NCI-H128 (cell line): ENCODE results near the gene CEP250.

Experiments
- DNase-seq: peaks from one replicate; lab custom pipeline; 2025; ENCODE audit not compliant: unreplicated experiment; lab: John Stamatoyannopoulos, UW

Gene CEP250

GRCh38 chr20:35561671-35562070 is 106.3 kb downstream of the CEP250 start:
- no peak for DNase-seq

DNA sequence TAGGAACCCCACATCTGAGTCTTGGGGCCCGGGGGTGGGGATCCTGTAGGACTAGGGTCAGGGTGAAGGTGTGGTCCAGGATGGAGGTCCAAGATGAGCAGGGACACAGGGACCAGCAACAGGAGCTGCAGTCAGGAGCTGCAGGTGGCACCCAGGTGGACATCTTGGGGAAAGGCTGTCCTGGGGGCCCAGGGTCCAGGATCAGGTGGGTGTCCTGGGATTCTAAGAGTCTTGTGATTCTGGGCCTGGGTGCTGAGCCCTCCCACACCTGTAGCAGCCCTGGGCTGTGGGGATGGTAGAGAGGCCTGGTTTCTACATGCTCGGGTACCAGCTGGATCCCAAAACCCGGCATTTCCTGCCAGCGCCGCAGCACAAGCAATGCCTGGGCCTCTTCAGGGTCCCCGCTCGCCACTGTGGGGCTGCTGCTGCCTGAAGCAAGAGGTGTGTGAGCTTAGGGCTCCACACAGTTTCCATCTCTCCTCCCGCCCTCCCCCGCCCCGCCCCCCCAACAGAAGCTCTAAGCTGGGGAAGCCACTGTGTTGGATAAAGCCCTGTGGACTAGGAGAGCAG is 107.2 kb downstream of the CEP250 start:
- DNase-seq, result no peak

DNA sequence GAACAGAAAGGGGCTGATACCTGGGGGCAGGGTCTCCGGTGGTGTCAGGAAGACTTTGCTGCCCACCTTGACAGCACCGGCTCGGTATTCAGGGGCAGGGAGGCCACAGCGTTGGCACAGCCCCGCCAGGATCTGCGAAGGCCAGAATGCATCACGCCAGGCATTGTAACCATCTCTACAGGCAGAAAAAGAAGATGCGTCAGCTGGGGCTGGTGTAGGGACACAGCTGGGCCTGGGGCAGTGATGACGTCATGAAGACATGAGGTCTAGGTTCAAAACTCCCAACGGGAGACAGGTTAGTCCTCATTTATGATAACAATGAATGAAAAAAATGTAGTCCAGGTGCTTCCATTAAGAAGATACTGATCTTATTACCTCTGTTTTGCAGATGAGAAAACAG is 108.4 kb downstream of the CEP250 start:
- DNase-seq, result no peak

DNA sequence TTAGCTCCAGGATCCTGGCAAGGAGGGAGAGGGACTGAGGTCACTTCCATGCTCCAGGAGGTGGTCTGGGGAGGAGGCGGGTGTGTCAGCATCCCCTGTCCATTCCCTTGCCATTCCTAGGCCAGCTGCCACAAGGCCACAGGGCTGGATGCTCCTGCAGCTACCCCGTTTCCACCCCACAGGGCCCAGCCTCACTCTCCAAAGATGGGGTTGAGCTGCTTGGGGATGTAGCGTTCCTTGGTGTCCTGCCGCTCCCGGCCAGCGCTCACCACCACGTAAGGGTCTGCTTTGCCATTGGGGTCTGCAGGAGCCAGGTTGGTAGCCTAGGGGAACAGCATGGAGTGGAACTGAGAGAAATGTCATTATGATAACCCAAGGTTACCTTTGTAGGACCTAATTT is 109.5 kb downstream of the CEP250 start:
- DNase-seq, result no peak

- DNase-seq, result no peak
Observed at GRCh38 chr20:35568645-35569044, 113.2 kb downstream of the CEP250 start.
